PC-9 (cell line): Measurements from ENCODE around the gene SGSM1.

ENCODE experiments used
- EZH2 ChIP-seq: fragments of 200-600 bp; sonication (generic); IDR thresholded peaks from 2 replicates; pipeline ENCODE4 v1.8.0; 2017; ENCODE audit warnings: antibody characterized with exemption, low read depth
- TF ChIP-seq, protein P1 (sequence below): fragments of 200-600 bp; sonication (generic); conservative IDR thresholded peaks from 2 replicates; pipeline ENCODE4 v1.6.1; 2017; ENCODE audit warnings: mixed run types, antibody characterized with exemption, mild to moderate bottlenecking, moderate library complexity

DNA sequence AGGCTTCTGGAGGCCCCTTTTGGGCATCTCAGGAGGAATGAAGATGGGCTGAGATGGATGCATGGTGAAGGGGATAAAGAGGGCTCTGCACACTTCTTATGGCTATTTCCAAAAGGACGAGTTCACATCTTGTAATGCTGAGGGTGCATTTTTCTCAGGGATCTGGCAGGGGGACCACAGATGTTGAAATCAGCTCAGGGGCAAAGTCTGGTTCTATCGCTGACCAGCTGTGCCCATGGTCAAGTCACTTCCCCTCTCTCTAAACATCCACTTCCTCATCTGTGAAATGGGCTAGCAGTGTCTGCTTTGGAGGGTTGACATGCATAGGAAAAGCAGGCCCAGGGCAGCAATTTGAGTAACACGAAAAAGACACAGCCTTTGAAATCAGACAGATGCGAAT lies 114.0 kb downstream of the SGSM1 start:
- TF ChIP-seq, protein P1, sequence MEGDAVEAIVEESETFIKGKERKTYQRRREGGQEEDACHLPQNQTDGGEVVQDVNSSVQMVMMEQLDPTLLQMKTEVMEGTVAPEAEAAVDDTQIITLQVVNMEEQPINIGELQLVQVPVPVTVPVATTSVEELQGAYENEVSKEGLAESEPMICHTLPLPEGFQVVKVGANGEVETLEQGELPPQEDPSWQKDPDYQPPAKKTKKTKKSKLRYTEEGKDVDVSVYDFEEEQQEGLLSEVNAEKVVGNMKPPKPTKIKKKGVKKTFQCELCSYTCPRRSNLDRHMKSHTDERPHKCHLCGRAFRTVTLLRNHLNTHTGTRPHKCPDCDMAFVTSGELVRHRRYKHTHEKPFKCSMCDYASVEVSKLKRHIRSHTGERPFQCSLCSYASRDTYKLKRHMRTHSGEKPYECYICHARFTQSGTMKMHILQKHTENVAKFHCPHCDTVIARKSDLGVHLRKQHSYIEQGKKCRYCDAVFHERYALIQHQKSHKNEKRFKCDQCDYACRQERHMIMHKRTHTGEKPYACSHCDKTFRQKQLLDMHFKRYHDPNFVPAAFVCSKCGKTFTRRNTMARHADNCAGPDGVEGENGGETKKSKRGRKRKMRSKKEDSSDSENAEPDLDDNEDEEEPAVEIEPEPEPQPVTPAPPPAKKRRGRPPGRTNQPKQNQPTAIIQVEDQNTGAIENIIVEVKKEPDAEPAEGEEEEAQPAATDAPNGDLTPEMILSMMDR, result no peak
- no peak for TF ChIP-seq EZH2
